Measurements from ENCODE around the gene FAAP20. TPM values are rescaled to one million over a fixed set of nuclear protein-coding genes. Genes with fewer than 3 reads are reported as not detected.

Gene FAAP20
- total and polyA plus RNA-seq, 9 of the 15 experiments (the other 6 are each of a cell fraction or from before 2014, with no cell fraction given): 0.58 to 143 (median 9.9) TPM

DNA sequence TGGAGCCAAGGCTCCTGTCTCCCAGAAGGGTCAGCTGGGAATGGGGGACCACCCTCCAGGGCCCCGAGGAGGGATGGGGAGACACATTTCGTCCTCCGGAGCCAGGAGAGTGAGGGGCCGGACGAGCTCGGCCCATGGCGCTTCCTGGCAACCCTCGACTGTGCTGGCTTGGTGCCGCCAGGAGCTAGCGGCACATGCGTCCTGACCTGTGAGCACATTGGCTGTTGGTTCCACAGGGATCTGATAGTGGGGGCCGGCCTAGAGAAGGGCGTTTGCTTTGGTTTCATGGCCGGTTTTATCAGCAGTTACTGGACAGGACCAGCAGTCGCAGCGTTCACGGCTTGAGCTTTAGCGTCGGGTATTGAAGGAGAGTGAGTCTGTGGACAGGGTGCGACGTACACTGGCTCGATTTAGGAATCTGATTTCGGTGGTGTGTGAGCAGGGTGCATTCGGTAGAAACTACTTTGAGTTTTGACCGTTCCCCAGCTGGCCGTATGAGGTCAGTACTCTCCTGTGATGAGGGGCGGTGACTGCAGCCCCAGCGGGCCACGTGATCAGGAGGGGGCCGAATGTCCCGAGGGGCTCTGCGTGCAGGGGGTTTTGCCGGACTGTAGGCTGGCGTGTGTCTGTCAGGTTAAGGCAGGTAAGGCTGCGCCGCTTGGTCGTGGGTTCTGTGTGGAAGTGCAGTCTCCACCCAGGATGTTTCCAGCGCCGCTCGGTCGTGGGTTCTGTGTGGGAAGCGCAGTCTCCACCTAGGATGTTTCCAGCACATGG, 18.7 kb downstream of the FAAP20 start (continued):
- TF ChIP-seq ZNF764 (CRISPR knock-in tag; IDR thresholded peaks at IDR 0.05; ENCODE audit: low read depth) (no peak), FOXJ3 (CRISPR knock-in tag; IDR thresholded peaks at IDR 0.05) (no peak), ZNF507 (tag; conservative IDR thresholded peaks at IDR 0.05) (no peak), ESRRB (CRISPR knock-in tag; IDR thresholded peaks at IDR 0.05; ENCODE audit: borderline replicate concordance) (no peak), FOSL1 (tag; conservative IDR thresholded peaks at IDR 0.05) (peak; percentile 53), EWSR1 (IDR thresholded peaks at IDR 0.05; ENCODE audit: borderline replicate concordance, low read depth, partially characterized antibody) (no peak), ZNF444 (CRISPR knock-in tag; IDR thresholded peaks at IDR 0.05) (no peak), BMI1 (IDR thresholded peaks at IDR 0.05; ENCODE audit: low read length) (no peak), PURB (CRISPR knock-in tag; IDR thresholded peaks at IDR 0.05; ENCODE audit: low read depth) (no peak), STAT5A (IDR thresholded peaks at IDR 0.05; ENCODE audit: borderline replicate concordance, low read length) (no peak), MAFF (IDR thresholded peaks at IDR 0.05; ENCODE audit: low read length) (no peak), KLF6 (CRISPR knock-in tag; IDR thresholded peaks at IDR 0.05; ENCODE audit: borderline replicate concordance) (no peak), SMARCA5 (IDR thresholded peaks at IDR 0.05) (no peak), STAG1 (CRISPR knock-in tag; IDR thresholded peaks at IDR 0.05; ENCODE audit: borderline replicate concordance) (peak; percentile 3; the same call in 1 of the 2 replicates), ZSCAN29 (IDR thresholded peaks at IDR 0.05) (no peak), HNRNPUL1 (IDR thresholded peaks at IDR 0.05; ENCODE audit: low read length) (no peak), HDAC8 (tag; IDR thresholded peaks at IDR 0.05) (no peak), SRSF1 (IDR thresholded peaks at IDR 0.05; ENCODE audit: low read depth, low read length) (no peak)
- TF ChIP-seq, protein P1, sequence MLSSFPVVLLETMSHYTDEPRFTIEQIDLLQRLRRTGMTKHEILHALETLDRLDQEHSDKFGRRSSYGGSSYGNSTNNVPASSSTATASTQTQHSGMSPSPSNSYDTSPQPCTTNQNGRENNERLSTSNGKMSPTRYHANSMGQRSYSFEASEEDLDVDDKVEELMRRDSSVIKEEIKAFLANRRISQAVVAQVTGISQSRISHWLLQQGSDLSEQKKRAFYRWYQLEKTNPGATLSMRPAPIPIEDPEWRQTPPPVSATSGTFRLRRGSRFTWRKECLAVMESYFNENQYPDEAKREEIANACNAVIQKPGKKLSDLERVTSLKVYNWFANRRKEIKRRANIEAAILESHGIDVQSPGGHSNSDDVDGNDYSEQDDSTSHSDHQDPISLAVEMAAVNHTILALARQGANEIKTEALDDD (IDR thresholded peaks at IDR 0.05): no peak
- TF ChIP-seq, protein P2, sequence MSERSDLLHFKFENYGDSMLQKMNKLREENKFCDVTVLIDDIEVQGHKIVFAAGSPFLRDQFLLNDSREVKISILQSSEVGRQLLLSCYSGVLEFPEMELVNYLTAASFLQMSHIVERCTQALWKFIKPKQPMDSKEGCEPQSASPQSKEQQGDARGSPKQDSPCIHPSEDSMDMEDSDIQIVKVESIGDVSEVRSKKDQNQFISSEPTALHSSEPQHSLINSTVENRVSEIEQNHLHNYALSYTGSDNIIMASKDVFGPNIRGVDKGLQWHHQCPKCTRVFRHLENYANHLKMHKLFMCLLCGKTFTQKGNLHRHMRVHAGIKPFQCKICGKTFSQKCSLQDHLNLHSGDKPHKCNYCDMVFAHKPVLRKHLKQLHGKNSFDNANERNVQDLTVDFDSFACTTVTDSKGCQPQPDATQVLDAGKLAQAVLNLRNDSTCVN (CRISPR knock-in tag; IDR thresholded peaks at IDR 0.05): peak; percentile 70; the same call in 1 of the 2 replicates
- TF ChIP-seq, protein P3, sequence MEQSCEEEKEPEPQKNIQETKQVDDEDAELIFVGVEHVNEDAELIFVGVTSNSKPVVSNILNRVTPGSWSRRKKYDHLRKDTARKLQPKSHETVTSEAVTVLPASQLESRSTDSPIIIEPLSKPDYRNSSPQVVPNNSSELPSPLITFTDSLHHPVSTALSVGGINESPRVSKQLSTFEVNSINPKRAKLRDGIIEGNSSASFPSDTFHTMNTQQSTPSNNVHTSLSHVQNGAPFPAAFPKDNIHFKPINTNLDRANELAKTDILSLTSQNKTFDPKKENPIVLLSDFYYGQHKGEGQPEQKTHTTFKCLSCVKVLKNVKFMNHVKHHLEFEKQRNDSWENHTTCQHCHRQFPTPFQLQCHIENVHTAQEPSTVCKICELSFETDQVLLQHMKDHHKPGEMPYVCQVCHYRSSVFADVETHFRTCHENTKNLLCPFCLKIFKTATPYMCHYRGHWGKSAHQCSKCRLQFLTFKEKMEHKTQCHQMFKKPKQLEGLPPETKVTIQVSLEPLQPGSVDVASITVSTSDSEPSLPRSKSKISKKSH (CRISPR knock-in tag; IDR thresholded peaks at IDR 0.05): no peak
- TF ChIP-seq, protein P4, sequence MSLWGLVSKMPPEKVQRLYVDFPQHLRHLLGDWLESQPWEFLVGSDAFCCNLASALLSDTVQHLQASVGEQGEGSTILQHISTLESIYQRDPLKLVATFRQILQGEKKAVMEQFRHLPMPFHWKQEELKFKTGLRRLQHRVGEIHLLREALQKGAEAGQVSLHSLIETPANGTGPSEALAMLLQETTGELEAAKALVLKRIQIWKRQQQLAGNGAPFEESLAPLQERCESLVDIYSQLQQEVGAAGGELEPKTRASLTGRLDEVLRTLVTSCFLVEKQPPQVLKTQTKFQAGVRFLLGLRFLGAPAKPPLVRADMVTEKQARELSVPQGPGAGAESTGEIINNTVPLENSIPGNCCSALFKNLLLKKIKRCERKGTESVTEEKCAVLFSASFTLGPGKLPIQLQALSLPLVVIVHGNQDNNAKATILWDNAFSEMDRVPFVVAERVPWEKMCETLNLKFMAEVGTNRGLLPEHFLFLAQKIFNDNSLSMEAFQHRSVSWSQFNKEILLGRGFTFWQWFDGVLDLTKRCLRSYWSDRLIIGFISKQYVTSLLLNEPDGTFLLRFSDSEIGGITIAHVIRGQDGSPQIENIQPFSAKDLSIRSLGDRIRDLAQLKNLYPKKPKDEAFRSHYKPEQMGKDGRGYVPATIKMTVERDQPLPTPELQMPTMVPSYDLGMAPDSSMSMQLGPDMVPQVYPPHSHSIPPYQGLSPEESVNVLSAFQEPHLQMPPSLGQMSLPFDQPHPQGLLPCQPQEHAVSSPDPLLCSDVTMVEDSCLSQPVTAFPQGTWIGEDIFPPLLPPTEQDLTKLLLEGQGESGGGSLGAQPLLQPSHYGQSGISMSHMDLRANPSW (CRISPR knock-in tag; IDR thresholded peaks at IDR 0.05): peak; percentile 90; the same call in 1 of the 2 replicates
- TF ChIP-seq, protein P5, sequence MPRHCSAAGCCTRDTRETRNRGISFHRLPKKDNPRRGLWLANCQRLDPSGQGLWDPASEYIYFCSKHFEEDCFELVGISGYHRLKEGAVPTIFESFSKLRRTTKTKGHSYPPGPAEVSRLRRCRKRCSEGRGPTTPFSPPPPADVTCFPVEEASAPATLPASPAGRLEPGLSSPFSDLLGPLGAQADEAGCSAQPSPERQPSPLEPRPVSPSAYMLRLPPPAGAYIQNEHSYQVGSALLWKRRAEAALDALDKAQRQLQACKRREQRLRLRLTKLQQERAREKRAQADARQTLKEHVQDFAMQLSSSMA (CRISPR knock-in tag; IDR thresholded peaks at IDR 0.05): no peak
